Chondrocyte (in vitro differentiated cells): ENCODE results near the gene FLNC. TPM values are rescaled to one million over a fixed set of nuclear protein-coding genes. Genes with fewer than 3 reads are reported as not detected.

Experiments
- DNase-seq: peaks from one replicate; pipeline ENCODE4 v3.0.0; 2021; ENCODE audit warnings: mixed read lengths, low spot score
- H3K27ac Mint-ChIP-seq: one replicate; pipeline ENCODE4 v1.8.0; 2021; ENCODE audit warnings: mild to moderate bottlenecking, moderate library complexity, mixed read lengths; ENCODE audit not compliant: unreplicated experiment
- H3K27me3 Mint-ChIP-seq: 2 replicates; pipeline ENCODE4 v1.8.0; 2021; ENCODE audit warnings: low read depth, mixed read lengths
- H3K36me3 Mint-ChIP-seq: 2 replicates; pipeline ENCODE4 v1.8.0; 2021; ENCODE audit warnings: low read depth, mixed read lengths
- H3K4me1 Mint-ChIP-seq: 2 replicates; pipeline ENCODE4 v1.8.0; 2021; ENCODE audit warnings: low read depth, mild to moderate bottlenecking, mixed read lengths
- H3K4me3 Mint-ChIP-seq: one replicate; pipeline ENCODE4 v1.8.0; 2021; ENCODE audit warnings: mild to moderate bottlenecking, moderate library complexity, mixed read lengths; ENCODE audit not compliant: unreplicated experiment
- H3K9me3 Mint-ChIP-seq: 2 replicates; pipeline ENCODE4 v1.8.0; 2021; ENCODE audit warnings: low read depth, mixed read lengths
- CTCF ChIP-seq: fragments of 200-600 bp; sonication (generic); IDR thresholded peaks from 2 replicates; pipeline ENCODE4 v1.5.0; 2021; ENCODE audit warnings: antibody characterized with exemption, mild to moderate bottlenecking, moderate library complexity
- total RNA-seq: library from RNA; stranded (reverse); gene quantifications from 3 replicates; pipeline ENCODE4 v1.2.1, GENCODE V29; 2021

Gene FLNC
- total RNA-seq, 1 donor from 2014 or later: 118 TPM

DNA sequence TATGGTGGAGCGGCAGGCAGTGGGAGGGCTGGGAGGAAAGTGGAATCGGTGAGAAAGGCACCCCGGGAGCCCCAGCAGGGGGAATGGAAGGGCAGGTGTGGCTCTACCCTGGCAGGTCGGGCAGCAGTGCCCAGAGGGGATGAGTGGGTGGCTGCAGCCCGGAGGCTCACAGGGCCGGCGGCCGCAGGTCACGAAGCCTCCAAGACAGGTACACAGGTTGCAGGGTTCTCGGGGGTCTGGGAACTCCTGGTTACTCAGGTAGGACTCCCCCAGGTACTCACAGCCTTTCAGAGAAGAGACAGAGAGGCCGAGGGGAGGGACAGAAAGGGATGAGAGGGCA, 58.5 kb downstream of the FLNC start:
- Mint-ChIP-seq H3K27ac (no peak overlapping the region), H3K4me1 (no peaks in the 10 kb centered on the region), H3K9me3 (no peaks in the 10 kb centered on the region), H3K36me3 (no peaks in the 10 kb centered on the region), H3K27me3 (peaks cover 3% of the 10 kb centered on the region), H3K4me3 (no peak overlapping the region)
- TF ChIP-seq CTCF: no peak
- peak; percentile 77 for DNase-seq

DNA sequence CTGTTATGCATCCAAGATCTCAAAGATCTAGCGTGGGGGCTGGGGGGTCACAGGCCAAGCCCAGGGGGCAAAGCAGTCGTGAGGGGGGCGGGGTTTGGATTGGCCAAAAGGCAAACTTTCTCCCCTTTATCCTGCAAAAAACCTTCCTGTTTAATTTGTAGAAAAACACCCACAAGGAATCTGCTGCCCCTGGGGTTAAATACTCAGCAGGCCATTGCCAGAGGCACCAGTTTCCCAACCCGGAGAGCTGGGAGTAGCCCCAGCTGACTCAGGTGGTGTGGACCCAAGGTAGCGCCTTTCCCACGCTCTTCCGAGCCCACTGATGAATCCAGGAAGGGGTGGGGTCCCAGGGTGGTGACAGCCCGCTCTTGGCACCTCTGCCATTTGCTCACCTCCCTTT, 58.9 kb downstream of the FLNC start:
- TF ChIP-seq CTCF: no peak
- peaks cover 3% of the 10 kb centered on the region for H3K27me3 Mint-ChIP-seq
- H3K4me1 Mint-ChIP-seq: no peaks in the 10 kb centered on the region
- H3K9me3 Mint-ChIP-seq: no peaks in the 10 kb centered on the region
- peak; percentile 34 for DNase-seq
- H3K36me3 Mint-ChIP-seq: no peaks in the 10 kb centered on the region
- H3K27ac Mint-ChIP-seq: no peak overlapping the region
- no peak overlapping the region for H3K4me3 Mint-ChIP-seq

DNA sequence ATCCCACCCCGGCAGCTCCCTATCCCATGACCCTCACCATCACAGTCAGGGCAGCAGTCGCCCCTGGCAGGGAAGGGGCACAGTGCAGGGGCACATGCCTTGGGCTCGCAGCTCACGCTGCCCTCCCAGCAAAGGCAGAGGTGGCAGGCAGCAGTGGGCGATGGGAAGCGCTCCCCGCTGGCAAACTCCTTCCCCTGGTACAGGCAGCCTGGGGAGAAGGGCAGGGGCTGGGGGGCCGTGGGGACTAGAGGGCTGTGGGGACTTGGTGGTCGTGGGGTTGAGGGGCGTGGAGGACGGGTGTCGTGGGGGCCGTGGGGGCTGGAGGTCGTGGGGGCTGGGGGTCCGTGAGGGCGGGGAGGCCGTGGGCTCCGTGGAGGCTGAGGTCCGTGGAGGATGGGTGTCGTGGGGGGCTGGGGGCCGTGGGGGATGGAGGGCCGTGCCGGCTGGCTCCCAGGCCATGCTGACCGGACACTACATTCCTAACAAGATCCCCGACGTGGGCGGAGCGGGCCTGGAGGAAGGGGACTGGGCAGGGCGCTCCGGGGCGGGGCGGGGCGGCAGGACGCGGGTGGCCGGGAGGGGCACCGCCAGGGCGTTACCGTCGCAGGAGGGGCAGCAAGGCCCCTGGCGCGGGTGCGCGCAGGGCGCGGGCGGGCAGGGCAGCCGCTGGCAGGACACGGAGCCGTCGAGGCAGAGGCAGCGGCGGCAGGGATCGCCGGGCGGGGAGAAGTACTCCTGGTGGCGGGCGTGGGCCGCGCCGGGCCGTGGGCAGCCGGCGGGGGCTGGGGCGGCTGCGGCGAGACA, 60.3 kb downstream of the FLNC start:
- Mint-ChIP-seq H3K27me3 (peaks cover 3% of the 10 kb centered on the region), H3K36me3 (no peaks in the 10 kb centered on the region), H3K4me3 (no peak overlapping the region), H3K9me3 (no peaks in the 10 kb centered on the region), H3K27ac (no peak overlapping the region), H3K4me1 (no peaks in the 10 kb centered on the region)
- DNase-seq: peak; percentile 84
- TF ChIP-seq CTCF: no peak

DNA sequence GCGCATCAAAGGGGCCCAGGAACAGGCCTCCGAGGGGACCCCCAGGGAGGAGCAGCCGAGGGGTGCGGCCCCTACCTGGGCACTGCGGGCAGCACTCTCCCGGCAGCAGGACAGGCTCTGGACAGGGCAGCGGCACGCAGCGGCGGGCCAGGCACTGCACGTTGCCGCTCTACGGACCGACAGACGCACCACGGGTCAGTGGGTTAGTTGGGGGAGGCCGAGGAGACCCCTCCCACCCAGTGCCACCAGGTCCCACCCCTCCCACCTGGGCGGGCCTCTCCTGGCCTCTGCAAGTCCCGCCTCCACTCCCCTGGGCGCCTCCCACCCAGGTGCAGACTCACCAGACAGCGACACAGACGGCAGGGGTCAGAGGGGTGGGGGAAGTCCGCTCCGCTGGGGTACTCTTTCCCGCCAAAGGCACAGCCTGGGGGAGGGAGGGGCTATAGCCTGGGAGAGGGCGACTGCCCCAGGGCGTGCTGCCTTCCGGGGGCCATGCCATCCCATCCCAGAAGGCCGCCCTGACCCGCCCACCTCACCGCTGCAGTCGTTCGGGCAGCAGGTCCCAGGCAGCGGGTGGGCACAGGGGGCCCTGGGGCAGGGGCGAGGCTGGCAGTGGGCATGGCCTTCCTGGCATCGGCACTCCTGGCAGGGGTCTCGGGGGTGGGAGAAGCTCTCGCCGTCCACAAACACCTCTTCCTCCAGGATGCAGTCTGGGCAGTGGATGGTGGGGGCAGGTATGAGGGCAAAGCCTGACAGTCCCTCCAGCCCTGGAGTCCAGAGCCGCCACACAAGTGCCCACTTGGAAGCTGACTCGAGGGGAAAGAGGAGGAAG, 61.1 kb downstream of the FLNC start:
- Mint-ChIP-seq H3K4me1 (no peaks in the 10 kb centered on the region), H3K27me3 (peaks cover 2% of the 10 kb centered on the region), H3K9me3 (no peaks in the 10 kb centered on the region), H3K4me3 (no peak overlapping the region), H3K27ac (no peak overlapping the region), H3K36me3 (no peaks in the 10 kb centered on the region)
- TF ChIP-seq CTCF: peak; percentile 50
- DNase-seq: peak; percentile 92

DNA sequence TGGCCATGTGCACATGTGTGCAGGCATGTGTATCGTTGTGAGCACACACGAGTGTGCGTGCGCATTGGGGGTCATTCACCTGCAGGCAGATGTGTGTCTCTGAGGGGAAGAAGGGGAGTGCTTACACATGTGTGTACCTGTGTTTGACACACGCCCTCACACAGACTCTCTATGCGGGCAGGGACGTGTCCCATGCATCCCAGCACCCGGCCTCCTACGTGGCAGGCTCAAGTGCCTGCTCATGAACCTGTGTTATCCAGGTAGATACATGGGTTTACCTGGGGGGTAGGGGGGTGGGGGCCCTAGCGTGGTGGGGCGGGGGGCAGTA, 61.7 kb downstream of the FLNC start:
- Mint-ChIP-seq H3K4me3 (no peak overlapping the region), H3K36me3 (no peaks in the 10 kb centered on the region), H3K9me3 (no peaks in the 10 kb centered on the region), H3K4me1 (no peaks in the 10 kb centered on the region), H3K27me3 (peaks cover 2% of the 10 kb centered on the region), H3K27ac (no peak overlapping the region)
- DNase-seq: no peak
- TF ChIP-seq CTCF: no peak
